ENCODE results near the gene STX17. TPM values are rescaled to one million over a fixed set of nuclear protein-coding genes. Genes with fewer than 3 reads are reported as not detected.

STX17 gene
- total and polyA plus RNA-seq, 2 of the 13 experiments (the other 11 are each of a cell fraction or from before 2014, with no cell fraction given), result 8.3 to 25.7 TPM

DNA sequence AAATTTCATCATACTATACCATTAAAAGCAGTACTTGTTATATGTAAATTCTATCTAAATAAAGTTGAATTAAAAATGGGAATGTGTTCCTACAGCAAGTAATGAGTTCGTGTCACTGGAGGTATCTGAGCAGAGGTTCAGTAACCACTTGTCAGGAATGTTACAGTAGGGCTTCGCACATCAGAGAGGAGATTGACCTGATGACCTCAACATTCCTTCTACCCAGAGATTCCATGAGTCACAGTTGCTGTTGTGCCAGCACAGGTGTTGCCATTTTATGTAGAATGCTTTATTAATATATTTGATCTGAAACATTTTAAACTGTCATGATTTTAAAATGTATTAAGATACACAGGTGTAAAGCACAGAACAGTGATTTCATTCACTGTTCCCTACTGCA is 60.3 kb downstream of the STX17 start (continued):
- TF ChIP-seq, protein P1, sequence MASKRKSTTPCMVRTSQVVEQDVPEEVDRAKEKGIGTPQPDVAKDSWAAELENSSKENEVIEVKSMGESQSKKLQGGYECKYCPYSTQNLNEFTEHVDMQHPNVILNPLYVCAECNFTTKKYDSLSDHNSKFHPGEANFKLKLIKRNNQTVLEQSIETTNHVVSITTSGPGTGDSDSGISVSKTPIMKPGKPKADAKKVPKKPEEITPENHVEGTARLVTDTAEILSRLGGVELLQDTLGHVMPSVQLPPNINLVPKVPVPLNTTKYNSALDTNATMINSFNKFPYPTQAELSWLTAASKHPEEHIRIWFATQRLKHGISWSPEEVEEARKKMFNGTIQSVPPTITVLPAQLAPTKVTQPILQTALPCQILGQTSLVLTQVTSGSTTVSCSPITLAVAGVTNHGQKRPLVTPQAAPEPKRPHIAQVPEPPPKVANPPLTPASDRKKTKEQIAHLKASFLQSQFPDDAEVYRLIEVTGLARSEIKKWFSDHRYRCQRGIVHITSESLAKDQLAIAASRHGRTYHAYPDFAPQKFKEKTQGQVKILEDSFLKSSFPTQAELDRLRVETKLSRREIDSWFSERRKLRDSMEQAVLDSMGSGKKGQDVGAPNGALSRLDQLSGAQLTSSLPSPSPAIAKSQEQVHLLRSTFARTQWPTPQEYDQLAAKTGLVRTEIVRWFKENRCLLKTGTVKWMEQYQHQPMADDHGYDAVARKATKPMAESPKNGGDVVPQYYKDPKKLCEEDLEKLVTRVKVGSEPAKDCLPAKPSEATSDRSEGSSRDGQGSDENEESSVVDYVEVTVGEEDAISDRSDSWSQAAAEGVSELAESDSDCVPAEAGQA (IDR thresholded peaks at IDR 0.05; ENCODE audit: low read depth), result no peak
- TF ChIP-seq, protein P1 (CRISPR knock-in tag; IDR thresholded peaks at IDR 0.05; ENCODE audit: borderline replicate concordance), result no peak
- no peak for TF ChIP-seq TOE1 (CRISPR knock-in tag; IDR thresholded peaks at IDR 0.05)
- TF ChIP-seq RFX1 (IDR thresholded peaks at IDR 0.05), result no peak
- peak; percentile 73 for TF ChIP-seq FOSL2 (CRISPR knock-in tag; IDR thresholded peaks at IDR 0.05)
- TF ChIP-seq NFATC3 (CRISPR knock-in tag; IDR thresholded peaks at IDR 0.05), result no peak
- TF ChIP-seq ZNF616 (CRISPR knock-in tag; IDR thresholded peaks at IDR 0.05; ENCODE audit: low read depth), result no peak
- TF ChIP-seq, protein P2, sequence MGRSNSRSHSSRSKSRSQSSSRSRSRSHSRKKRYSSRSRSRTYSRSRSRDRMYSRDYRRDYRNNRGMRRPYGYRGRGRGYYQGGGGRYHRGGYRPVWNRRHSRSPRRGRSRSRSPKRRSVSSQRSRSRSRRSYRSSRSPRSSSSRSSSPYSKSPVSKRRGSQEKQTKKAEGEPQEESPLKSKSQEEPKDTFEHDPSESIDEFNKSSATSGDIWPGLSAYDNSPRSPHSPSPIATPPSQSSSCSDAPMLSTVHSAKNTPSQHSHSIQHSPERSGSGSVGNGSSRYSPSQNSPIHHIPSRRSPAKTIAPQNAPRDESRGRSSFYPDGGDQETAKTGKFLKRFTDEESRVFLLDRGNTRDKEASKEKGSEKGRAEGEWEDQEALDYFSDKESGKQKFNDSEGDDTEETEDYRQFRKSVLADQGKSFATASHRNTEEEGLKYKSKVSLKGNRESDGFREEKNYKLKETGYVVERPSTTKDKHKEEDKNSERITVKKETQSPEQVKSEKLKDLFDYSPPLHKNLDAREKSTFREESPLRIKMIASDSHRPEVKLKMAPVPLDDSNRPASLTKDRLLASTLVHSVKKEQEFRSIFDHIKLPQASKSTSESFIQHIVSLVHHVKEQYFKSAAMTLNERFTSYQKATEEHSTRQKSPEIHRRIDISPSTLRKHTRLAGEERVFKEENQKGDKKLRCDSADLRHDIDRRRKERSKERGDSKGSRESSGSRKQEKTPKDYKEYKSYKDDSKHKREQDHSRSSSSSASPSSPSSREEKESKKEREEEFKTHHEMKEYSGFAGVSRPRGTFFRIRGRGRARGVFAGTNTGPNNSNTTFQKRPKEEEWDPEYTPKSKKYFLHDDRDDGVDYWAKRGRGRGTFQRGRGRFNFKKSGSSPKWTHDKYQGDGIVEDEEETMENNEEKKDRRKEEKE (IDR thresholded peaks at IDR 0.05), result no peak
- no peak for TF ChIP-seq ZNF362 (CRISPR knock-in tag; IDR thresholded peaks at IDR 0.05; ENCODE audit: borderline replicate concordance)
- TF ChIP-seq MIXL1 (CRISPR knock-in tag; IDR thresholded peaks at IDR 0.05), result no peak
- peak; percentile 64 for TF ChIP-seq NR2F6 (IDR thresholded peaks at IDR 0.05)
- peak; percentile 85 for TF ChIP-seq NR2F6 (CRISPR knock-in tag; IDR thresholded peaks at IDR 0.05)
- peak; percentile 56 to 86; a peak in 2 of 4 replicates for TF ChIP-seq NR2F1 (CRISPR knock-in tag; IDR thresholded peaks at IDR 0.05)
- no peak for TF ChIP-seq MEIS1 (CRISPR knock-in tag; IDR thresholded peaks at IDR 0.05; ENCODE audit: borderline replicate concordance)

Data from HepG2 (cell line).